Activated T-cell treated with anti-CD3 and anti-CD28 coated beads, Interleukin-2, amount 50 U/mL, for 24 hours (primary cell): ENCODE measurements around the gene FAM83G.
A peak's percentile ranks its signal among the peaks of the same experiment; 100 is the strongest.

ENCODE experiments used
- DNase-seq: peaks from one replicate; pipeline ENCODE4 v3.0.0-alpha.2; 2020
- H3K27ac Mint-ChIP-seq: 2 replicates; pipeline ENCODE4 v1.8.0; 2020; ENCODE audit warnings: mild to moderate bottlenecking, mixed read lengths
- H3K27me3 Mint-ChIP-seq: 2 replicates; pipeline ENCODE4 v1.8.0; 2020; ENCODE audit warnings: mixed read lengths
- H3K36me3 Mint-ChIP-seq: 2 replicates; pipeline ENCODE4 v1.8.0; 2020; ENCODE audit warnings: low read depth, mixed read lengths
- H3K4me1 Mint-ChIP-seq: 2 replicates; pipeline ENCODE4 v1.8.0; 2020; ENCODE audit warnings: low read depth, mixed read lengths
- H3K4me3 Mint-ChIP-seq: 2 replicates; pipeline ENCODE4 v1.8.0; 2020; ENCODE audit warnings: mild to moderate bottlenecking, moderate library complexity, mixed read lengths
- H3K9me3 Mint-ChIP-seq: 2 replicates; pipeline ENCODE4 v1.8.0; 2020; ENCODE audit warnings: mixed read lengths

Gene FAM83G

GRCh38 chr17:18980682-18981334 is 23.8 kb downstream of the FAM83G start:
- H3K4me3 Mint-ChIP-seq, result no peak overlapping the region
- no peak for DNase-seq
- no peaks in the 10 kb centered on the region for H3K9me3 Mint-ChIP-seq
- no peaks in the 10 kb centered on the region for H3K27me3 Mint-ChIP-seq
- peaks cover 3% of the 10 kb centered on the region for H3K4me1 Mint-ChIP-seq
- H3K36me3 Mint-ChIP-seq, result peaks cover 73% of the 10 kb centered on the region
- H3K27ac Mint-ChIP-seq, result peak overlapping the region; percentile 19

- peaks cover 15% of the 10 kb centered on the region for H3K4me1 Mint-ChIP-seq
- H3K9me3 Mint-ChIP-seq, result no peaks in the 10 kb centered on the region
- peaks cover 70% of the 10 kb centered on the region for H3K36me3 Mint-ChIP-seq
- no peak overlapping the region for H3K27ac Mint-ChIP-seq
- DNase-seq, result no peak
- no peaks in the 10 kb centered on the region for H3K27me3 Mint-ChIP-seq
- no peak overlapping the region for H3K4me3 Mint-ChIP-seq
These were observed 25.9 kb downstream of the FAM83G start for GRCh38 chr17:18978655-18979054.

- Mint-ChIP-seq H3K27ac (no peak overlapping the region), H3K36me3 (peaks cover 73% of the 10 kb centered on the region)
These were observed 26.5 kb downstream of the FAM83G start for GRCh38 chr17:18978050-18978449.

GRCh38 chr17:18977646-18978045 is 26.9 kb downstream of the FAM83G start:
- Mint-ChIP-seq H3K27me3 (no peaks in the 10 kb centered on the region), H3K4me1 (peaks cover 16% of the 10 kb centered on the region), H3K9me3 (no peaks in the 10 kb centered on the region), H3K36me3 (peaks cover 76% of the 10 kb centered on the region), H3K27ac (no peak overlapping the region), H3K4me3 (no peak overlapping the region)
- no peak for DNase-seq

More at GRCh38 chr17:18978050-18978449, 26.5 kb downstream of the FAM83G start:
- no peaks in the 10 kb centered on the region for H3K9me3 Mint-ChIP-seq
- H3K27me3 Mint-ChIP-seq, result no peaks in the 10 kb centered on the region
- no peak overlapping the region for H3K4me3 Mint-ChIP-seq
- peaks cover 16% of the 10 kb centered on the region for H3K4me1 Mint-ChIP-seq
- no peak for DNase-seq

- Mint-ChIP-seq H3K36me3 (peaks cover 78% of the 10 kb centered on the region), H3K4me1 (peaks cover 13% of the 10 kb centered on the region), H3K9me3 (no peaks in the 10 kb centered on the region), H3K27me3 (no peaks in the 10 kb centered on the region), H3K27ac (no peak overlapping the region), H3K4me3 (no peak overlapping the region)
- DNase-seq, result no peak
These were observed 27.5 kb downstream of the FAM83G start for GRCh38 chr17:18977021-18977420.

GRCh38 chr17:18976201-18976600 is 28.4 kb downstream of the FAM83G start:
- no peaks in the 10 kb centered on the region for H3K9me3 Mint-ChIP-seq

GRCh38 chr17:18975597-18975996 is 29.0 kb downstream of the FAM83G start:
- peaks cover 87% of the 10 kb centered on the region for H3K36me3 Mint-ChIP-seq

More at GRCh38 chr17:18976201-18976600, 28.4 kb downstream of the FAM83G start:
- Mint-ChIP-seq H3K36me3 (peaks cover 85% of the 10 kb centered on the region), H3K27ac (no peak overlapping the region), H3K4me1 (peaks cover 13% of the 10 kb centered on the region), H3K4me3 (no peak overlapping the region), H3K27me3 (no peaks in the 10 kb centered on the region)
- DNase-seq, result no peak

GRCh38 chr17:18974407-18975149 is 30.0 kb downstream of the FAM83G start:
- no peaks in the 10 kb centered on the region for H3K27me3 Mint-ChIP-seq
- H3K9me3 Mint-ChIP-seq, result no peaks in the 10 kb centered on the region
- H3K4me3 Mint-ChIP-seq, result no peak overlapping the region
- peak overlapping the region; percentile 37 for H3K27ac Mint-ChIP-seq
- peaks cover 21% of the 10 kb centered on the region for H3K4me1 Mint-ChIP-seq
- H3K36me3 Mint-ChIP-seq, result peaks cover 87% of the 10 kb centered on the region
- no peak for DNase-seq

More at GRCh38 chr17:18975597-18975996, 29.0 kb downstream of the FAM83G start:
- Mint-ChIP-seq H3K4me3 (no peak overlapping the region), H3K27ac (no peak overlapping the region), H3K9me3 (no peaks in the 10 kb centered on the region), H3K4me1 (peaks cover 13% of the 10 kb centered on the region), H3K27me3 (no peaks in the 10 kb centered on the region)
- no peak for DNase-seq

GRCh38 chr17:18971801-18972200 is 32.8 kb downstream of the FAM83G start:
- DNase-seq, result no peak
- Mint-ChIP-seq H3K36me3 (peaks cover 63% of the 10 kb centered on the region), H3K9me3 (no peaks in the 10 kb centered on the region), H3K27me3 (no peaks in the 10 kb centered on the region), H3K4me1 (peaks cover 27% of the 10 kb centered on the region), H3K27ac (no peak overlapping the region), H3K4me3 (no peak overlapping the region)

GRCh38 chr17:18970582-18971480 is 33.7 kb downstream of the FAM83G start:
- no peak for DNase-seq
- Mint-ChIP-seq H3K4me3 (no peak overlapping the region), H3K27ac (no peak overlapping the region), H3K27me3 (no peaks in the 10 kb centered on the region), H3K4me1 (peaks cover 27% of the 10 kb centered on the region), H3K9me3 (no peaks in the 10 kb centered on the region), H3K36me3 (peaks cover 55% of the 10 kb centered on the region)

GRCh38 chr17:18968945-18969887 is 35.3 kb downstream of the FAM83G start:
- Mint-ChIP-seq H3K4me3 (no peak overlapping the region), H3K4me1 (peaks cover 16% of the 10 kb centered on the region), H3K27ac (peak overlapping the region; percentile 60), H3K36me3 (peaks cover 43% of the 10 kb centered on the region), H3K27me3 (no peaks in the 10 kb centered on the region), H3K9me3 (no peaks in the 10 kb centered on the region)
- DNase-seq, result no peak

GRCh38 chr17:18968345-18968744 is 36.2 kb downstream of the FAM83G start:
- peak overlapping the region; percentile 44 for H3K27ac Mint-ChIP-seq

GRCh38 chr17:18967916-18968315 is 36.6 kb downstream of the FAM83G start:
- peaks cover 33% of the 10 kb centered on the region for H3K36me3 Mint-ChIP-seq
- H3K27me3 Mint-ChIP-seq, result no peaks in the 10 kb centered on the region
- H3K4me1 Mint-ChIP-seq, result peaks cover 17% of the 10 kb centered on the region
- H3K4me3 Mint-ChIP-seq, result no peak overlapping the region
- no peak for DNase-seq
- H3K27ac Mint-ChIP-seq, result no peak overlapping the region
- no peaks in the 10 kb centered on the region for H3K9me3 Mint-ChIP-seq

More at GRCh38 chr17:18968345-18968744, 36.2 kb downstream of the FAM83G start:
- H3K4me3 Mint-ChIP-seq, result no peak overlapping the region
- H3K4me1 Mint-ChIP-seq, result peaks cover 14% of the 10 kb centered on the region
- no peaks in the 10 kb centered on the region for H3K27me3 Mint-ChIP-seq
- peaks cover 38% of the 10 kb centered on the region for H3K36me3 Mint-ChIP-seq
- no peak for DNase-seq
- no peaks in the 10 kb centered on the region for H3K9me3 Mint-ChIP-seq
